GM19035 (cell line): ENCODE data around the gene OAS2.
"Not testable (repeated sequence)": the region's sequence is repeated elsewhere in the genome, so short reads cannot be mapped to it uniquely, and the experiment has no call there.

Source experiments
- ATAC-seq: cut with Tn5 transposase; IDR thresholded peaks from one replicate; pipeline ENCODE4 v1.9.1; 2021; ENCODE audit not compliant: unreplicated experiment

Gene OAS2

DNA sequence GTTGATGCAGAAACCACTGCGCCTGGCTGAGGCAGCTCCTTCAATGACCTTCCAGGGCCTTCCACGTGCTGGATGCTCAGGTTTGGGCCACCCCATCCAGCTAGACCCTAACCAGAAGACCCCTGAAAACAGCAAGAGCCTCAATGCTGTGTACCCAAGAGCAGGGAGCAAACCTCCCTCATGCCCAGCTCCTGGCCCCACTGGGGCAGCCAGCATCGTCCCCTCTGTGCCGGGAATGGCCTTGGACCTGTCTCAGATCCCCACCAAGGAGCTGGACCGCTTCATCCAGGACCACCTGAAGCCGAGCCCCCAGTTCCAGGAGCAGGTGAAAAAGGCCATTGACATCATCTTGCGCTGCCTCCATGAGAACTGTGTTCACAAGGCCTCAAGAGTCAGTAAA lies 29.5 kb upstream of the OAS2 start:
- ATAC-seq = no peak

DNA sequence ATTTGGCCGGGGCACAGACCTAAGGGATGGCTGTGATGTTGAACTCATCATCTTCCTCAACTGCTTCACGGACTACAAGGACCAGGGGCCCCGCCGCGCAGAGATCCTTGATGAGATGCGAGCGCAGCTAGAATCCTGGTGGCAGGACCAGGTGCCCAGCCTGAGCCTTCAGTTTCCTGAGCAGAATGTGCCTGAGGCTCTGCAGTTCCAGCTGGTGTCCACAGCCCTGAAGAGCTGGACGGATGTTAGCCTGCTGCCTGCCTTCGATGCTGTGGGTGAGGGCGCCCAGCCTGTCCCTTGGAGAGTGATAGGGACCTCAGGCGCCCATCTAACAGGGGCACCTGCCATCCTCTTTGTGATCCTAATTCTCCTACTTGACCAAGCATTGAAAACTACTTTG lies 27.6 kb upstream of the OAS2 start:
- ATAC-seq = no peak

- not testable (repeated sequence) for ATAC-seq
These were observed 21.2 kb upstream of the OAS2 start for GRCh38 chr12:112957125-112957524.

DNA sequence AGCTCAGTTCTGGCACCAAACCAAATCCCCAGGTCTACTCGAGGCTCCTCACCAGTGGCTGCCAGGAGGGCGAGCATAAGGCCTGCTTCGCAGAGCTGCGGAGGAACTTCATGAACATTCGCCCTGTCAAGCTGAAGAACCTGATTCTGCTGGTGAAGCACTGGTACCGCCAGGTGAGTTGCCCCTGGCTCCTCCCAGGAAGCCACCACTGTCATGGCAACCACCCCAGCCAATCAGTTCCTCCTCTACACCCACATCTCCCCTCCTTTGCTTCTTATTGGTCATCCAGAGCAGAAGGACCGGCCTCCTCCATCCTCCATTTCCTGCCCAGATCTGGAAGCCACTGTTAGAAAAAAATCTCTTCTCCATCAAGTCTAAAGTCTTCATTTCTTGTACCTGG lies 17.2 kb upstream of the OAS2 start:
- no peak for ATAC-seq

DNA sequence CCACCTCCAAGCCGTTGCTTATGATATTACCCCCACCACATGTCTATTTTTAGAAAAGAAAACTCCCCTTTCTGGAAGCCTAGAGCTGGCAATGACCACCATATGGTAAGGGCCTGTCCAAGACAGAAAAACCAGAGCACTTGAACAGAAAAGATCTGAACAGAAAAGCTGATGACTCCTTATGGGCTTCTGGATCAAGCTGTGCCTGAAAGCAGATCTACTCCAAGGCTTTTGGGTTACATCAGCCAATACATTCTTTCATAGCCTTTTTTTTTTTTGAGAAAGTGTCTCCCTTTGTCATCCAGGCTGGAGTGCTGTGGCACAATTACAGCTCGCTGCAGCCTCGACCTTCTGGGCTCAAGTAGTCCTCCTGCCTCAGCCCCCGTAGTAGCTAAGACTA lies 16.8 kb upstream of the OAS2 start:
- no peak for ATAC-seq

- ATAC-seq = no peak
These were observed 15.8 kb upstream of the OAS2 start for GRCh38 chr12:112962561-112962960.

DNA sequence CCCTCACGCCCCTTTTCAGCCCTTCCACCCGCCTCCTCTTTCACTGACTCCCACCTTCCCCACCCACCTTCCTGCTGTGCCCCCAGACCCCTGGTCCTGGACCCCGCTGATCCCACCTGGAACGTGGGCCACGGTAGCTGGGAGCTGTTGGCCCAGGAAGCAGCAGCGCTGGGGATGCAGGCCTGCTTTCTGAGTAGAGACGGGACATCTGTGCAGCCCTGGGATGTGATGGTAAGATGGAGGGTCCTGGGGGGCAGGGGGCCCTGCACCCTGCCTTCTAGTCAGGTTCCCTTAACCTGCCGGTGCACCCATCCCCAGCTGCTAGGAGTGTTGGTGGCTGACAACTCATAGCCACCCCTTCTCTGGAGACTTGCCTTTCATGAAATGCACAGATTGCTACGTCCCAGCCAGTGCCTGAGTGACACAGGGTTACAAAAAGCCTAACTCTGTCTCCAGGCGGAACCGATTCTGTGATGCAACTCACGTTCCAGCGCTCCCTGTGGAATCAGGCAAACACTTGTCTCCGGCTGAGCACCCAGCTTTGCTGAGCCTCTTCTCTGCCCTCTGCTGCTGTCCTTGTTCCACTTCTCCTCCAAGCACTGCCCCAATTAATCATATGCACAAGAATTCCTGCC lies 15.0 kb upstream of the OAS2 start:
- no peak for ATAC-seq

DNA sequence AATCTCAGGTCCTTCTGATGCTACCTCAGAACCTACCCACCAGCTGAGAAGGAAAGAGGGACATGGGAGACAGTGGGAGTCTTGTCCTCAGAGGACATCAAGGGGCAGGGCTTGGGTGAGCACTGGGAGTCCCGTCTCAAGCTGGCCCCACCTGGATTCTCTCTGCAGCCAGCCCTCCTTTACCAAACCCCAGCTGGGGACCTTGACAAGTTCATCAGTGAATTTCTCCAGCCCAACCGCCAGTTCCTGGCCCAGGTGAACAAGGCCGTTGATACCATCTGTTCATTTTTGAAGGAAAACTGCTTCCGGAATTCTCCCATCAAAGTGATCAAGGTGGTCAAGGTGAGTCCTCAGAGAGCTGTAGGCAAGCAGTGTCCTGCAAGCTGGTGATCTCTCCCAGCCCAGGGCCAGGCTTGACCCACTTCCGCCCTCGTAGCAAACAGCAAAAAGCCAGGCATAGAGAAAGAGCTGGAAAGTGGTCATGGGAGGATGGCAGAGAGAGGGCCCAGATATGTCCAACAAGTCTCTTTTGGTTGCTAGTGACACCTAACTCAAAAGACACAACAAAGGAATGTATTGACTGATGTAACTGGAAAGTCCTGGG lies 14.2 kb upstream of the OAS2 start:
- no peak for ATAC-seq

GRCh38 chr12:112964915-112965314 lies 13.4 kb upstream of the OAS2 start:
- ATAC-seq = no peak

DNA sequence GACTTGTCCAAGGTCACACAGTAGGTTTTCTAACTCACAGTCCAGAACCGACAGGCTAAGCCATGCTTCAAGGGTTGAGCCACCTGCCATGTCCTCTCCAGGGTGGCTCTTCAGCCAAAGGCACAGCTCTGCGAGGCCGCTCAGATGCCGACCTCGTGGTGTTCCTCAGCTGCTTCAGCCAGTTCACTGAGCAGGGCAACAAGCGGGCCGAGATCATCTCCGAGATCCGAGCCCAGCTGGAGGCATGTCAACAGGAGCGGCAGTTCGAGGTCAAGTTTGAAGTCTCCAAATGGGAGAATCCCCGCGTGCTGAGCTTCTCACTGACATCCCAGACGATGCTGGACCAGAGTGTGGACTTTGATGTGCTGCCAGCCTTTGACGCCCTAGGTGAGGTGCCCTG lies 12.7 kb upstream of the OAS2 start:
- no peak for ATAC-seq

DNA sequence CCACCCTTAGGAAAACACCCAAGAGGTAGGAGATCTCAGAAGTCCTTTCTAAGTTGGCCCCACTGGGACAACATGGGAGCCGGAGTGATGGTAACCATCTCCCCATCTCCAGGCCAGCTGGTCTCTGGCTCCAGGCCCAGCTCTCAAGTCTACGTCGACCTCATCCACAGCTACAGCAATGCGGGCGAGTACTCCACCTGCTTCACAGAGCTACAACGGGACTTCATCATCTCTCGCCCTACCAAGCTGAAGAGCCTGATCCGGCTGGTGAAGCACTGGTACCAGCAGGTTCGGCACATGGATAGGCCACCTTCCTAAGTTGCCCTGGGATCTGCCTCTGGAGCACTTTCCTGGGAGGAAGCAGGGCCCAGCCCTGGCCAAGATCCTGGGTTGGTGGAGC lies 11.0 kb upstream of the OAS2 start:
- no peak for ATAC-seq

- no peak for ATAC-seq
These were observed 10.5 kb upstream of the OAS2 start for GRCh38 chr12:112967858-112968257.

DNA sequence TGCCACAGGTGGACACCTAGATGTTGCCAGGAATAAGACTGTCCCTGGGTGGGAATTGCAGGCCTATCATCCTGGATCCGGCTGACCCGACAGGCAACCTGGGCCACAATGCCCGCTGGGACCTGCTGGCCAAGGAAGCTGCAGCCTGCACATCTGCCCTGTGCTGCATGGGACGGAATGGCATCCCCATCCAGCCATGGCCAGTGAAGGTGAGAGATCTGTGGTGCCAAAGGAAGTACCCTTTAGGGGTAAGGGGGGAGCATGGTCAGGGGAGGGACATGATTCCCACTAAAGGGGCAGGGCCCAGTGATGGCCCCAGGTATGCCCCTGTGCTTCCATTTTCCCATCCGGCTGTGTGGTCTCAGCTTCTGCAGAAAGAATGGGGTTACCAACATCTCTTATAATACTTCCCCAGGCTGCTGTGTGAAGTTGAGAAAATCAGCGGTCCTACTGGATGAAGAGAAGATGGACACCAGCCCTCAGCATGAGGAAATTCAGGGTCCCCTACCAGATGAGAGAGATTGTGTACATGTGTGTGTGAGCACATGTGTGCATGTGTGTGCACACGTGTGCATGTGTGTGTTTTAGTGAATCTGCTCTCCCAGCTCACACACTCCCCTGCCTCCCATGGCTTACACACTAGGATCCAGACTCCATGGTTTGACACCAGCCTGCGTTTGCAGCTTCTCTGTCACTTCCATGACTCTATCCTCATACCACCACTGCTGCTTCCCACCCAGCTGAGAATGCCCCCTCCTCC lies 8.6 kb upstream of the OAS2 start:
- ATAC-seq = no peak

DNA sequence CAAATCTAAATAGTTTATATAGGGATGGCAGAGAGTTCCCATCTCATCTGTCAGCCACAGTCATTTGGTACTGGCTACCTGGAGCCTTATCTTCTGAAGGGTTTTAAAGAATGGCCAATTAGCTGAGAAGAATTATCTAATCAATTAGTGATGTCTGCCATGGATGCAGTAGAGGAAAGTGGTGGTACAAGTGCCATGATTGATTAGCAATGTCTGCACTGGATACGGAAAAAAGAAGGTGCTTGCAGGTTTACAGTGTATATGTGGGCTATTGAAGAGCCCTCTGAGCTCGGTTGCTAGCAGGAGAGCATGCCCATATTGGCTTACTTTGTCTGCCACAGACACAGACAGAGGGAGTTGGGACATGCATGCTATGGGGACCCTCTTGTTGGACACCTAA lies 7.9 kb upstream of the OAS2 start:
- no peak for ATAC-seq

- ATAC-seq = no peak
These were observed 7.1 kb upstream of the OAS2 start for GRCh38 chr12:112971248-112971647.

- ATAC-seq = no peak
These were observed 5.1 kb upstream of the OAS2 start for GRCh38 chr12:112973011-112973735.

DNA sequence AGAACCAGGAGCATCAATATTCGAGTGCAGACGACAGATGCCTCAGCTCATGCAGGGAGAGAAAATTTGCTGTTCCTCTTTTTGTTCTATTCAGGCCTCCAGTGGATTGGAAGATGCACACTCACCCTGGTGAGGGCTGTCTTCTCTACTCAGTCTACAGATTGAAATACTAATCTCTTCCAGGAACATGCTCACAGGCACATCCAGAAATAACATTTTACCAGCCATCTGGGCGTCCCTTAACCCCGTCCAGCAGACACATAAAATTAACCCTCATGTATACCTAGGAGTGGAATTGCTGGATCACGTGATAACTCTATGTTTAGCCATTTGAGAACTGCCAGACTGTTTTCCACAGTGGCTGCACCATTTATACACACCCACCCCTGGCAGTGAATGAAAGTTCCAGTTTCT lies 4.5 kb upstream of the OAS2 start:
- ATAC-seq = no peak

DNA sequence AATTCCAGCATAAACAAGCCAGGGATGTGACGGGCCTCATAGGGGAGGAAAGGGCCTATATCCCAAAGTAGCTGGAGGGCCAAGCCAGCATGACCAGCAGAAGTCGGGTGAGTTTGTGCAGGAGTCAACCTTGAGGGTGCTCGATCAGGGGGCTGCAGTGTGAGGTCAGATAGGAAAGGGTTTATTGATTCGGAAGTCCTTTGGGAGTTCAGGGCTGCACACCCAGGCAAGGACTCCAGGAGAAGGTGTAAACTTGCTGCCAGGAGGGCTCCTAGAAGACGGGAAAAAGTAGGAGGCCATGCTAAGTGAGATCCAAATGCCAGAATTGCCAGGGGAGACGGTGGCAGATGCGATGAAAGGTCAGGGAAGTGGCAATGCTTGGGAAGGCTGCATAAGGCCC lies 3.4 kb upstream of the OAS2 start:
- no peak for ATAC-seq

- ATAC-seq = no peak
These were observed 1.2 kb upstream of the OAS2 start for GRCh38 chr12:112977139-112977538.

DNA sequence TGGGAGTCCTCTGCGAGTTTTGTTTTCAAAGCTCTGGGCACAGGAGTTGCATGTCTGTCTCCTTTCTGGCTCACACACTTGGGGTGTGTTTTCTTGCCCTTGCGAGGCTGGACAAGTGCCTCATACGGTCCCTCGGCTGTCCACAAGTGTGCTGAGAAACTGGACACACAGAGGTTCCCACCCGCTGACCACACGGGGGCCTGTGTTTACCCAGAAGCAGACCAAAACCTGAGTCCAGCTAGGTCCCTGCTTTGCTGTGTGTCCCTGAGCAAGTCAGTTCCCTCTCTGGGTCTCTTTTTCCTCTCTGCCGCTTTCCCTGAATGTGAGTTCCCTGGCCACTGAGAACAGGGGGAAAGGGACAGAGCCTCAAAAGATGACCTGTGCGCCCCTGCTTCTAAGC lies 678 bp upstream of the OAS2 start:
- ATAC-seq = no peak

- peak; percentile 43 for ATAC-seq
These were observed 842 bp downstream of the OAS2 start for GRCh38 chr12:112979041-112979680.
